GM12878 (cell line): ENCODE measurements around the gene ATP13A2. TPM values are rescaled to one million over a fixed set of nuclear protein-coding genes. Genes with fewer than 3 reads are reported as not detected.

Source experiments
- EGR1 ChIP-seq, 2 experiments: IDR thresholded peaks; 1 replicate in 1 of 2; 2 replicates in 1 of 2; pipeline ENCODE4 v1.6.1; 2011 to 2012; ENCODE audit warnings: low read depth in 2 of 2, low read length in 2 of 2, borderline replicate concordance in 1 of 2, mild to moderate bottlenecking in 1 of 2, moderate library complexity in 1 of 2
- IKZF1 ChIP-seq: fragments of 450-650 bp; conservative IDR thresholded peaks from 2 replicates; pipeline ENCODE4 v1.6.1; 2017; ENCODE audit warnings: antibody characterized with exemption, mild to moderate bottlenecking
- NFYA ChIP-seq: IDR thresholded peaks from 2 replicates; pipeline ENCODE4 v1.6.1; 2011; ENCODE audit warnings: low read depth, mild to moderate bottlenecking, low read length, improper control_type of control experiment, borderline replicate concordance
- PML ChIP-seq: IDR thresholded peaks from 2 replicates; pipeline ENCODE4 v1.6.1; 2012; ENCODE audit warnings: low read length, inconsistent platforms
- RAD21 ChIP-seq: IDR thresholded peaks from 2 replicates; pipeline ENCODE4 v1.6.1; 2011; ENCODE audit warnings: mild to moderate bottlenecking, low read depth, low read length, moderate library complexity; ENCODE audit not compliant: insufficient read depth
- RCOR1 ChIP-seq: conservative IDR thresholded peaks from 2 replicates; pipeline ENCODE4 v1.6.1; 2012; ENCODE audit warnings: low read depth, low read length, improper control_type of control experiment
- SIN3A ChIP-seq: IDR thresholded peaks from 2 replicates; pipeline ENCODE4 v1.6.1; 2012; ENCODE audit warnings: low read depth, low read length, improper control_type of control experiment
- SMAD1 ChIP-seq: fragments of 450-650 bp; IDR thresholded peaks from 2 replicates; pipeline ENCODE4 v1.6.1; 2018; ENCODE audit warnings: mild to moderate bottlenecking, low read depth; ENCODE audit not compliant: partially characterized antibody
- SMARCA5 ChIP-seq: fragments of 450-650 bp; IDR thresholded peaks from 2 replicates; pipeline ENCODE4 v1.6.1; 2017; ENCODE audit warnings: mild to moderate bottlenecking
- polyA plus RNA-seq, 11 experiments: library from polyadenylated mRNA; depleted of rRNA in 4 of 11; unstranded in 6 of 11; stranded (reverse) in 5 of 11; fragments of >200 nt; fragmentation: Nextera tagmentation in 4 of 11; fragmentation: Illumina TruSeq in 1 of 11; extraction: Ambion mirVana in 4 of 11; extraction: Trizol in 1 of 11; gene quantifications; 1 replicate in 1 of 11; 2 replicates in 10 of 11; pipeline versions ENCODE4 v1.2.1 to v1.2.3, GENCODE V29; 2011 to 2016; ENCODE audit warnings: inconsistent platforms in 2 of 11, missing spikeins in 2 of 11, low read depth in 1 of 11
- total RNA-seq, 4 experiments: library from RNA; depleted of rRNA in 3 of 4; stranded (reverse); fragments of >200 nt in 3 of 4; fragmentation: Illumina TruSeq in 1 of 4; extraction: Trizol in 1 of 4; gene quantifications; 2 replicates each; pipeline versions ENCODE4 v1.2.1 to v1.2.3, GENCODE V29; 2013 to 2021
- TF ChIP-seq, protein P1 (sequence below): fragments of 450-650 bp; IDR thresholded peaks from 2 replicates; pipeline ENCODE4 v1.6.1; 2017; ENCODE audit warnings: antibody characterized with exemption, mild to moderate bottlenecking, moderate library complexity
- TF ChIP-seq, protein P2 (sequence below): fragments of 450-650 bp; IDR thresholded peaks from 2 replicates; pipeline ENCODE4 v1.6.1; 2016; ENCODE audit warnings: mild to moderate bottlenecking, moderate library complexity, borderline replicate concordance
- TF ChIP-seq, protein P3 (sequence below): IDR thresholded peaks from 2 replicates; pipeline ENCODE4 v1.6.1; 2012; ENCODE audit warnings: low read depth, low read length, improper control_type of control experiment

The ATP13A2 gene
- total and polyA plus RNA-seq, 10 of the 15 experiments (the other 5 are each of a cell fraction or from before 2014, with no cell fraction given), result 0.24 to 30.5 (median 8.0) TPM

DNA sequence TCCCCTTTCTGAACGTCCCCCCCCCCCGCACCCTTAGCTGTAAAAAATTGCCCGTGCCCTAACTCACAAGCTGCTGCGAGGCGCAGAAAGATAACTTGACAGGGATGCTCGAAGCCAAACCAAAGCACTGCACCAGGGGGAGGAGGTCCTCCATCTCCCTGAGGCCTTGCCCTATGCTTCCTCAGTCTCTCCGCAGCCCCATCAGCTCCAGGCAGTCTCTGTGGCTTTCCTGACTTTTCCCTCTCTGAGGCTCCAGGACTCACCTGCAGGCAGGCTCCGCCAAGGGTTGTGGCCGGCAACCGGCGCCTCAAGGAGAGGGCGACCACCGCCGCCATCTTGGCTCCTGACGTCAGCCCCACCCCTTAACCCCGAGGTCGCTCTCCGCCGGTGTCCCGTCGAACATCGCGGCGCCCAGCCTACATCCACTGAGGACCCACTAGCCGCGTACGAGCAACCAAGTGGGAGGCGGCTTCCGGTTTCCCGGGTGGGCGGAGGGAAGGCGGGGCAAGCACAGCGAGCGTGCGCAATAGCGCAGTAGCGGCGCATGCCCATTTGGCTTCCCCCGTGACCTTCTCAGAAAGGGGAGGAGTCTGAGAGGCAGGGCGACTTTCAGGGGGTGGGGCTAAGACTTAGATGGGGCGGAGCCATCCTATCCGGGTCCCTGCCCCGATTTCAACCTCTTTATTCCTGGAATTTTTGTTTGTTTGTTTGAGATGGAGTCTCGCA, 42.1 kb upstream of the ATP13A2 start, which contains the start of gene SDHB (continued):
- no peak for TF ChIP-seq RCOR1
- no peak for TF ChIP-seq RAD21
- TF ChIP-seq, protein P1, sequence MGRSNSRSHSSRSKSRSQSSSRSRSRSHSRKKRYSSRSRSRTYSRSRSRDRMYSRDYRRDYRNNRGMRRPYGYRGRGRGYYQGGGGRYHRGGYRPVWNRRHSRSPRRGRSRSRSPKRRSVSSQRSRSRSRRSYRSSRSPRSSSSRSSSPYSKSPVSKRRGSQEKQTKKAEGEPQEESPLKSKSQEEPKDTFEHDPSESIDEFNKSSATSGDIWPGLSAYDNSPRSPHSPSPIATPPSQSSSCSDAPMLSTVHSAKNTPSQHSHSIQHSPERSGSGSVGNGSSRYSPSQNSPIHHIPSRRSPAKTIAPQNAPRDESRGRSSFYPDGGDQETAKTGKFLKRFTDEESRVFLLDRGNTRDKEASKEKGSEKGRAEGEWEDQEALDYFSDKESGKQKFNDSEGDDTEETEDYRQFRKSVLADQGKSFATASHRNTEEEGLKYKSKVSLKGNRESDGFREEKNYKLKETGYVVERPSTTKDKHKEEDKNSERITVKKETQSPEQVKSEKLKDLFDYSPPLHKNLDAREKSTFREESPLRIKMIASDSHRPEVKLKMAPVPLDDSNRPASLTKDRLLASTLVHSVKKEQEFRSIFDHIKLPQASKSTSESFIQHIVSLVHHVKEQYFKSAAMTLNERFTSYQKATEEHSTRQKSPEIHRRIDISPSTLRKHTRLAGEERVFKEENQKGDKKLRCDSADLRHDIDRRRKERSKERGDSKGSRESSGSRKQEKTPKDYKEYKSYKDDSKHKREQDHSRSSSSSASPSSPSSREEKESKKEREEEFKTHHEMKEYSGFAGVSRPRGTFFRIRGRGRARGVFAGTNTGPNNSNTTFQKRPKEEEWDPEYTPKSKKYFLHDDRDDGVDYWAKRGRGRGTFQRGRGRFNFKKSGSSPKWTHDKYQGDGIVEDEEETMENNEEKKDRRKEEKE, result no peak
- TF ChIP-seq, protein P2, sequence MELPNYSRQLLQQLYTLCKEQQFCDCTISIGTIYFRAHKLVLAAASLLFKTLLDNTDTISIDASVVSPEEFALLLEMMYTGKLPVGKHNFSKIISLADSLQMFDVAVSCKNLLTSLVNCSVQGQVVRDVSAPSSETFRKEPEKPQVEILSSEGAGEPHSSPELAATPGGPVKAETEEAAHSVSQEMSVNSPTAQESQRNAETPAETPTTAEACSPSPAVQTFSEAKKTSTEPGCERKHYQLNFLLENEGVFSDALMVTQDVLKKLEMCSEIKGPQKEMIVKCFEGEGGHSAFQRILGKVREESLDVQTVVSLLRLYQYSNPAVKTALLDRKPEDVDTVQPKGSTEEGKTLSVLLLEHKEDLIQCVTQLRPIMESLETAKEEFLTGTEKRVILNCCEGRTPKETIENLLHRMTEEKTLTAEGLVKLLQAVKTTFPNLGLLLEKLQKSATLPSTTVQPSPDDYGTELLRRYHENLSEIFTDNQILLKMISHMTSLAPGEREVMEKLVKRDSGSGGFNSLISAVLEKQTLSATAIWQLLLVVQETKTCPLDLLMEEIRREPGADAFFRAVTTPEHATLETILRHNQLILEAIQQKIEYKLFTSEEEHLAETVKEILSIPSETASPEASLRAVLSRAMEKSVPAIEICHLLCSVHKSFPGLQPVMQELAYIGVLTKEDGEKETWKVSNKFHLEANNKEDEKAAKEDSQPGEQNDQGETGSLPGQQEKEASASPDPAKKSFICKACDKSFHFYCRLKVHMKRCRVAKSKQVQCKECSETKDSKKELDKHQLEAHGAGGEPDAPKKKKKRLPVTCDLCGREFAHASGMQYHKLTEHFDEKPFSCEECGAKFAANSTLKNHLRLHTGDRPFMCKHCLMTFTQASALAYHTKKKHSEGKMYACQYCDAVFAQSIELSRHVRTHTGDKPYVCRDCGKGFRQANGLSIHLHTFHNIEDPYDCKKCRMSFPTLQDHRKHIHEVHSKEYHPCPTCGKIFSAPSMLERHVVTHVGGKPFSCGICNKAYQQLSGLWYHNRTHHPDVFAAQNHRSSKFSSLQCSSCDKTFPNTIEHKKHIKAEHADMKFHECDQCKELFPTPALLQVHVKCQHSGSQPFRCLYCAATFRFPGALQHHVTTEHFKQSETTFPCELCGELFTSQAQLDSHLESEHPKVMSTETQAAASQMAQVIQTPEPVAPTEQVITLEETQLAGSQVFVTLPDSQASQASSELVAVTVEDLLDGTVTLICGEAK, result peak; percentile 82; the same call in 1 of the 2 replicates
- TF ChIP-seq IKZF1, result peak; percentile 81
- TF ChIP-seq EGR1 (IDR thresholded peaks at IDR 0.05; ENCODE audit: borderline replicate concordance in 1 of 2, low read depth in 2 of 2, low read length in 2 of 2), result peak in 1 of 2 experiments; percentile 76; a peak in 2 of 3 replicates
- peak; percentile 84; the same call in 1 of the 2 replicates for TF ChIP-seq SIN3A
- TF ChIP-seq, protein P3, sequence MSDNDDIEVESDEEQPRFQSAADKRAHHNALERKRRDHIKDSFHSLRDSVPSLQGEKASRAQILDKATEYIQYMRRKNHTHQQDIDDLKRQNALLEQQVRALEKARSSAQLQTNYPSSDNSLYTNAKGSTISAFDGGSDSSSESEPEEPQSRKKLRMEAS, result peak; percentile 58; the same call in 1 of the 2 replicates
- no peak for TF ChIP-seq SMARCA5
- 0 out of 2 replicates have a peak, but pooled peaks have one; percentile 44 for TF ChIP-seq PML
- TF ChIP-seq NFYA, result no peak
- no peak for TF ChIP-seq SMAD1
- TF ChIP-seq, all 136 proteins: peak for 41
